ENCODE data around the gene CTDSP2.
"Not testable (repeated sequence)": the region's sequence is repeated elsewhere in the genome, so short reads cannot be mapped to it uniquely, and the experiment has no call there.

CTDSP2 gene

GRCh38 chr12:57869298-57869926 is 22.9 kb upstream of the CTDSP2 start:
- TF ChIP-seq ZNF274 (IDR thresholded peaks at IDR 0.05; ENCODE audit: low read depth, low read length), result no peak
- H3K4me3 ChIP-seq (ENCODE audit: low read length), result no peak overlapping the region

- no peak for TF ChIP-seq ZNF274 (IDR thresholded peaks at IDR 0.05; ENCODE audit: low read depth, low read length)
- no peak overlapping the region for H3K4me3 ChIP-seq (ENCODE audit: low read length)
These were observed 22.3 kb upstream of the CTDSP2 start for GRCh38 chr12:57868851-57869268.

GRCh38 chr12:57868221-57868620 is 21.7 kb upstream of the CTDSP2 start:
- no peak overlapping the region for H3K4me3 ChIP-seq (ENCODE audit: low read length)
- TF ChIP-seq ZNF274 (IDR thresholded peaks at IDR 0.05; ENCODE audit: low read depth, low read length), result no peak

GRCh38 chr12:57866308-57867019 is 19.9 kb upstream of the CTDSP2 start:
- H3K4me3 ChIP-seq (ENCODE audit: low read length), result no peak overlapping the region
- no peak for TF ChIP-seq ZNF274 (IDR thresholded peaks at IDR 0.05; ENCODE audit: low read depth, low read length)

- H3K4me3 ChIP-seq (ENCODE audit: low read length), result peak overlapping the region; percentile 20; the same call in 1 of the 2 replicates
- TF ChIP-seq ZNF274 (IDR thresholded peaks at IDR 0.05; ENCODE audit: low read depth, low read length), result no peak
These were observed 18.7 kb upstream of the CTDSP2 start for GRCh38 chr12:57865084-57865751.

GRCh38 chr12:57864442-57865083 is 18.0 kb upstream of the CTDSP2 start:
- peak overlapping the region; percentile 20; the same call in 1 of the 2 replicates for H3K4me3 ChIP-seq (ENCODE audit: low read length)
- TF ChIP-seq ZNF274 (IDR thresholded peaks at IDR 0.05; ENCODE audit: low read depth, low read length), result no peak

- no peak overlapping the region for H3K4me3 ChIP-seq (ENCODE audit: low read length)
- no peak for TF ChIP-seq ZNF274 (IDR thresholded peaks at IDR 0.05; ENCODE audit: low read depth, low read length)
These were observed 17.1 kb upstream of the CTDSP2 start for GRCh38 chr12:57863676-57864075.

- no peak overlapping the region for H3K4me3 ChIP-seq (ENCODE audit: low read length)
- TF ChIP-seq ZNF274 (IDR thresholded peaks at IDR 0.05; ENCODE audit: low read depth, low read length), result no peak
These were observed 15.4 kb upstream of the CTDSP2 start for GRCh38 chr12:57861967-57862366.

- H3K4me3 ChIP-seq (ENCODE audit: low read length), result not testable (repeated sequence)
These were observed 14.4 kb upstream of the CTDSP2 start for GRCh38 chr12:57860883-57861282.

- no peak overlapping the region for H3K4me3 ChIP-seq (ENCODE audit: low read length)
- TF ChIP-seq ZNF274 (IDR thresholded peaks at IDR 0.05; ENCODE audit: low read depth, low read length), result no peak
These were observed 12.6 kb upstream of the CTDSP2 start for GRCh38 chr12:57859121-57859520.

- H3K4me3 ChIP-seq (ENCODE audit: low read length), result not testable (repeated sequence)
These were observed 11.6 kb upstream of the CTDSP2 start for GRCh38 chr12:57858123-57858522.

GRCh38 chr12:57854965-57855364 is 8.4 kb upstream of the CTDSP2 start:
- no peak for TF ChIP-seq ZNF274 (IDR thresholded peaks at IDR 0.05; ENCODE audit: low read depth, low read length)

GRCh38 chr12:57853864-57854556 is 7.5 kb upstream of the CTDSP2 start:
- no peak for TF ChIP-seq ZNF274 (IDR thresholded peaks at IDR 0.05; ENCODE audit: low read depth, low read length)
- H3K4me3 ChIP-seq (ENCODE audit: low read length), result no peak overlapping the region

More at GRCh38 chr12:57854965-57855364, 8.4 kb upstream of the CTDSP2 start:
- no peak overlapping the region for H3K4me3 ChIP-seq (ENCODE audit: low read length)

Measured in GM08714 (cell line).